GM21576 (cell line): ENCODE data around the gene MTHFS.

Experiments
- ATAC-seq: cut with Tn5 transposase; IDR thresholded peaks from one replicate; pipeline ENCODE4 v1.9.1; 2021; ENCODE audit warnings: mild to moderate bottlenecking, moderate library complexity; ENCODE audit not compliant: unreplicated experiment

MTHFS gene

GRCh38 chr15:79881254-79881653 is 15.6 kb downstream of the MTHFS start:
- ATAC-seq, result no peak

GRCh38 chr15:79878078-79878705 is 18.6 kb downstream of the MTHFS start:
- ATAC-seq, result no peak

- ATAC-seq, result no peak
Observed at GRCh38 chr15:79875213-79875612, 21.6 kb downstream of the MTHFS start.

GRCh38 chr15:79874242-79874641 is 22.6 kb downstream of the MTHFS start:
- no peak for ATAC-seq

GRCh38 chr15:79872358-79873017 is 24.3 kb downstream of the MTHFS start:
- no peak for ATAC-seq

- ATAC-seq, result no peak
Observed at GRCh38 chr15:79868554-79868953, 28.3 kb downstream of the MTHFS start.

GRCh38 chr15:79863886-79864285 is 32.9 kb downstream of the MTHFS start:
- ATAC-seq, result no peak

GRCh38 chr15:79862191-79862590 is 34.6 kb downstream of the MTHFS start:
- ATAC-seq, result no peak

- no peak for ATAC-seq
Observed at GRCh38 chr15:79860661-79861060, 36.2 kb downstream of the MTHFS start.

GRCh38 chr15:79858469-79858868 is 38.3 kb downstream of the MTHFS start:
- no peak for ATAC-seq

GRCh38 chr15:79853492-79854328 is 43.1 kb downstream of the MTHFS start:
- ATAC-seq, result peak; percentile 80

GRCh38 chr15:79849789-79850188 is 47.0 kb downstream of the MTHFS start:
- ATAC-seq, result no peak

- ATAC-seq, result no peak
Observed at GRCh38 chr15:79846539-79846938, 50.3 kb downstream of the MTHFS start.

GRCh38 chr15:79844221-79844620 is 52.6 kb downstream of the MTHFS start:
- ATAC-seq, result no peak

GRCh38 chr15:79837846-79838245 is 59.0 kb downstream of the MTHFS start:
- no peak for ATAC-seq

GRCh38 chr15:79834495-79834894 is 62.3 kb downstream of the MTHFS start:
- ATAC-seq, result no peak

- no peak for ATAC-seq
Observed at GRCh38 chr15:79832367-79833120, 64.3 kb downstream of the MTHFS start.

- ATAC-seq, result no peak
Observed at GRCh38 chr15:79831604-79832003, 65.2 kb downstream of the MTHFS start.

GRCh38 chr15:79829950-79830349 is 66.9 kb downstream of the MTHFS start:
- no peak for ATAC-seq

- ATAC-seq, result no peak
Observed at GRCh38 chr15:79828447-79828846, 68.4 kb downstream of the MTHFS start.

GRCh38 chr15:79826800-79827199 is 70.0 kb downstream of the MTHFS start:
- ATAC-seq, result no peak
